HCT116 (cell line): ENCODE results near the gene COQ2. TPM values are rescaled to one million over a fixed set of nuclear protein-coding genes. Genes with fewer than 3 reads are reported as not detected.

Experiments used
- ATAC-seq: fragments of 200-7000 bp; cut with Tn5 transposase; 2 replicates; pipeline ENCODE4 v1.9.1; 2020; ENCODE audit warnings: mild to moderate bottlenecking, moderate library complexity
- BruUV-seq: library from RNA; stranded (reverse); fragments of 400-500 nt; replicated peaks from 2 replicates; lab custom pipeline; 2021; lab: Mats Ljungman, UMichigan
- CTCF ChIA-PET: fragments of 300-600 bp; sonication (Branson Sonifier 250); formaldehyde crosslinking; loops from one replicate; lab custom pipeline; 2021; ENCODE audit warnings: antibody characterized with exemption; lab: Charles Lee
- POLR2A ChIA-PET: fragments of 300-600, 350-600 bp; sonication (Branson Sonifier 250); formaldehyde crosslinking; loops from one replicate; lab custom pipeline; 2021; ENCODE audit warnings: antibody characterized with exemption; lab: Charles Lee
- RAD21 ChIA-PET, 2 experiments: fragments of 300-600 bp; sonication (Branson Sonifier 250); formaldehyde crosslinking; loops; one replicate each; lab custom pipeline; 2023; ENCODE audit warnings: low total read pairs in 2 of 2; ENCODE audit not compliant: uncharacterized antibody in 2 of 2, unreplicated experiment in 2 of 2, low non-redundant PET in 1 of 2; lab: Charles Lee
- DNase-seq: peaks from one replicate; pipeline ENCODE4 v3.0.0-alpha.2; 2010; ENCODE audit warnings: low read depth, low spot score
- H2AFZ ChIP-seq: fragments of 200-600 bp; shearing (Covaris generic), sonication (generic); 2 replicates; pipeline ENCODE4 v1.6.1; 2017; ENCODE audit warnings: low read depth, mixed run types, mixed read lengths, antibody characterized with exemption, low read length; ENCODE audit not compliant: poor library complexity, severe bottlenecking
- H3K27ac ChIP-seq: 2 replicates; pipeline ENCODE4 v1.5.1; 2012; ENCODE audit warnings: low read depth, low read length
- H3K27me3 ChIP-seq: fragments of 200-600 bp; sonication (generic); 2 replicates; pipeline ENCODE4 v1.6.1; 2016; ENCODE audit warnings: mixed run types, low read length, mixed read lengths; ENCODE audit not compliant: insufficient read depth
- H3K36me3 ChIP-seq, 2 experiments: fragments of 200-500 bp in 1 of 2; fragments of 200-600 bp in 1 of 2; sonication (Bioruptor generic) in 1 of 2; sonication (generic) in 1 of 2; 2 replicates each; pipeline versions ENCODE4 v1.5.1 to v1.6.1; 2014 to 2016; ENCODE audit warnings: low read length in 2 of 2, inconsistent platforms in 1 of 2, mixed read lengths in 1 of 2, mixed run types in 1 of 2; ENCODE audit not compliant: insufficient read depth in 2 of 2, control insufficient read depth in 1 of 2
- H3K4me1 ChIP-seq, 2 experiments: fragments of 200-600 bp in 1 of 2; sonication (generic) in 1 of 2; 2 replicates each; pipeline versions ENCODE4 v1.5.1 to v1.6.1; 2012 to 2017; ENCODE audit warnings: low read length in 2 of 2, inconsistent platforms in 1 of 2, mild to moderate bottlenecking in 1 of 2, mixed read lengths in 1 of 2, mixed run types in 1 of 2, moderate library complexity in 1 of 2; ENCODE audit not compliant: insufficient read depth in 2 of 2, control insufficient read depth in 1 of 2
- H3K4me2 ChIP-seq: fragments of 200-600 bp; sonication (generic); 2 replicates; pipeline ENCODE4 v1.6.1; 2017; ENCODE audit warnings: mixed run types, low read length, mixed read lengths
- H3K4me3 ChIP-seq, 2 experiments: fragments of 200-600 bp in 1 of 2; sonication (generic) in 1 of 2; replicated peaks in 1 of 2; 2 replicates each; pipeline ENCODE4 v1.5.1; 2011 to 2016; ENCODE audit warnings: low read length in 2 of 2, control low read depth in 1 of 2, low read depth in 1 of 2, mild to moderate bottlenecking in 1 of 2, mixed read lengths in 1 of 2, mixed run types in 1 of 2
- H3K79me2 ChIP-seq: fragments of 200-600 bp; sonication (generic); 2 replicates; pipeline ENCODE4 v1.6.1; 2017; ENCODE audit warnings: mild to moderate bottlenecking, mixed run types, low read length, moderate library complexity, mixed read lengths; ENCODE audit not compliant: insufficient read depth
- H3K9ac ChIP-seq: fragments of 200-600 bp; sonication (generic); 2 replicates; pipeline ENCODE4 v1.6.1; 2016; ENCODE audit warnings: low read length, mixed read lengths
- H3K9me2 ChIP-seq: fragments of 200-600 bp; sonication (generic), shearing (Covaris generic); 2 replicates; pipeline ENCODE4 v1.6.1; 2017; ENCODE audit warnings: mixed run types, mild to moderate bottlenecking, moderate library complexity; ENCODE audit not compliant: insufficient read depth
- H3K9me3 ChIP-seq, 2 experiments: fragments of 200-500 bp in 1 of 2; fragments of 200-600 bp in 1 of 2; sonication (Bioruptor generic) in 1 of 2; sonication (generic) in 1 of 2; 2 replicates each; pipeline ENCODE4 v1.6.1; 2014 to 2017; ENCODE audit warnings: low read length in 2 of 2, mixed read lengths in 2 of 2, inconsistent platforms in 1 of 2, low read depth in 1 of 2, mild to moderate bottlenecking in 1 of 2, mixed run types in 1 of 2, moderate library complexity in 1 of 2; ENCODE audit not compliant: control insufficient read depth in 1 of 2, insufficient read depth in 1 of 2
- H4K20me1 ChIP-seq: fragments of 200-600 bp; sonication (generic), shearing (Covaris generic); 2 replicates; pipeline ENCODE4 v1.6.1; 2017; ENCODE audit warnings: mixed run types, mild to moderate bottlenecking, moderate library complexity; ENCODE audit not compliant: insufficient read depth
- ATF3 ChIP-seq: IDR thresholded peaks from 2 replicates; pipeline ENCODE4 v1.6.1; 2012
- CBX3 ChIP-seq: IDR thresholded peaks from 2 replicates; pipeline ENCODE4 v1.6.1; 2012; ENCODE audit warnings: low read depth
- CEBPB ChIP-seq: IDR thresholded peaks from 2 replicates; pipeline ENCODE4 v1.6.1; 2012; ENCODE audit warnings: low read depth
- EGR1 ChIP-seq: IDR thresholded peaks from 2 replicates; pipeline ENCODE4 v1.6.1; 2012; ENCODE audit warnings: low read depth
- ELF1 ChIP-seq: IDR thresholded peaks from 2 replicates; pipeline ENCODE4 v1.6.1; 2012; ENCODE audit warnings: low read depth, borderline replicate concordance
- EZH2 ChIP-seq: fragments of 200-600 bp; sonication (generic); IDR thresholded peaks from 2 replicates; pipeline ENCODE4 v1.6.1; 2017; ENCODE audit warnings: antibody characterized with exemption, mixed run types
- EZH2phosphoT487 ChIP-seq: fragments of 200-600 bp; IDR thresholded peaks from 2 replicates; pipeline ENCODE4 v1.6.1; 2018; ENCODE audit warnings: antibody characterized with exemption, borderline replicate concordance
- FOSL1 ChIP-seq: IDR thresholded peaks from 2 replicates; pipeline ENCODE4 v1.6.1; 2012; ENCODE audit warnings: low read depth
- JUND ChIP-seq: IDR thresholded peaks from 2 replicates; pipeline ENCODE4 v1.6.1; 2012
- POLR2A ChIP-seq: IDR thresholded peaks from 2 replicates; pipeline ENCODE4 v1.7.0; 2011; ENCODE audit warnings: borderline replicate concordance; ENCODE audit not compliant: insufficient read depth, insufficient read length; ENCODE audit errors: extremely low read depth
- POLR2AphosphoS5 ChIP-seq: IDR thresholded peaks from 2 replicates; pipeline ENCODE4 v1.6.1; 2011; ENCODE audit warnings: mild to moderate bottlenecking, low read depth, low read length, moderate library complexity
- RAD21 ChIP-seq: IDR thresholded peaks from 2 replicates; pipeline ENCODE4 v1.6.1; 2012; ENCODE audit warnings: low read depth, mild to moderate bottlenecking
- SIN3A ChIP-seq: IDR thresholded peaks from 2 replicates; pipeline ENCODE4 v1.6.1; 2012; ENCODE audit warnings: low read depth
- SP1 ChIP-seq: IDR thresholded peaks from 2 replicates; pipeline ENCODE4 v1.6.1; 2012; ENCODE audit warnings: low read depth
- SRF ChIP-seq: IDR thresholded peaks from 2 replicates; pipeline ENCODE4 v1.6.1; 2012; ENCODE audit warnings: low read depth
- ZFX ChIP-seq: fragments of 450-650 bp; IDR thresholded peaks from 2 replicates; pipeline ENCODE4 v1.6.1; 2017
- ZNF274 ChIP-seq: fragments of 200-500 bp; sonication (Bioruptor generic); IDR thresholded peaks from 2 replicates; pipeline ENCODE4 v1.6.1; 2014; ENCODE audit warnings: mild to moderate bottlenecking, low read depth, low read length, inconsistent platforms
- intact Hi-C: fragments of 100-400 bp; cut with micrococcal nuclease; formaldehyde crosslinking; loops from 2 replicates; pipeline ENCODE4 v1.10.0; 2022
- total RNA-seq: library from RNA; stranded (reverse); gene quantifications from one replicate; pipeline ENCODE4 v1.2.1, GENCODE V29; 2021; ENCODE audit not compliant: unreplicated experiment
- TF ChIP-seq, protein P1 (sequence below): IDR thresholded peaks from 2 replicates; pipeline ENCODE4 v1.6.1; 2012; ENCODE audit warnings: low read depth

The COQ2 gene
- total RNA-seq, 1 experiment from 2014 or later: 20.6 TPM

- ATAC-seq (no peak), DNase-seq (no peak)
- ChIA-PET RAD21 (no interaction called here), CTCF (interaction anchor here (1.3 to 3.5 kb wide), 3 partner anchors 9 to 12 kb away, joined by 4 to 11 read pairs (median 8); partner anchors contain the start of gene COQ2), POLR2A (no interaction called here)
- H3K9me3 ChIP-seq: no peaks in the 10 kb centered on the region
- no peak overlapping the region for H2AFZ ChIP-seq
- H3K36me3 ChIP-seq: peaks cover 3 to 9% of the 10 kb centered on the region in 2 experiments; a peak in 1 of 4 replicates
- H3K4me2 ChIP-seq: no peak overlapping the region
- no TSS peak for BruUV-seq
- intact Hi-C loops: no loop called here
- TF ChIP-seq POLR2A (no peak), EZH2 (no peak), FOSL1 (no peak), ATF3 (no peak), ELF1 (no peak), POLR2AphosphoS5 (no peak), CEBPB (no peak), SP1 (no peak), SIN3A (no peak), JUND (no peak), EGR1 (no peak), EZH2phosphoT487 (no peak), ZFX (no peak), CBX3 (no peak), RAD21 (no peak), ZNF274 (no peak), SRF (no peak)
- TF ChIP-seq, protein P1, sequence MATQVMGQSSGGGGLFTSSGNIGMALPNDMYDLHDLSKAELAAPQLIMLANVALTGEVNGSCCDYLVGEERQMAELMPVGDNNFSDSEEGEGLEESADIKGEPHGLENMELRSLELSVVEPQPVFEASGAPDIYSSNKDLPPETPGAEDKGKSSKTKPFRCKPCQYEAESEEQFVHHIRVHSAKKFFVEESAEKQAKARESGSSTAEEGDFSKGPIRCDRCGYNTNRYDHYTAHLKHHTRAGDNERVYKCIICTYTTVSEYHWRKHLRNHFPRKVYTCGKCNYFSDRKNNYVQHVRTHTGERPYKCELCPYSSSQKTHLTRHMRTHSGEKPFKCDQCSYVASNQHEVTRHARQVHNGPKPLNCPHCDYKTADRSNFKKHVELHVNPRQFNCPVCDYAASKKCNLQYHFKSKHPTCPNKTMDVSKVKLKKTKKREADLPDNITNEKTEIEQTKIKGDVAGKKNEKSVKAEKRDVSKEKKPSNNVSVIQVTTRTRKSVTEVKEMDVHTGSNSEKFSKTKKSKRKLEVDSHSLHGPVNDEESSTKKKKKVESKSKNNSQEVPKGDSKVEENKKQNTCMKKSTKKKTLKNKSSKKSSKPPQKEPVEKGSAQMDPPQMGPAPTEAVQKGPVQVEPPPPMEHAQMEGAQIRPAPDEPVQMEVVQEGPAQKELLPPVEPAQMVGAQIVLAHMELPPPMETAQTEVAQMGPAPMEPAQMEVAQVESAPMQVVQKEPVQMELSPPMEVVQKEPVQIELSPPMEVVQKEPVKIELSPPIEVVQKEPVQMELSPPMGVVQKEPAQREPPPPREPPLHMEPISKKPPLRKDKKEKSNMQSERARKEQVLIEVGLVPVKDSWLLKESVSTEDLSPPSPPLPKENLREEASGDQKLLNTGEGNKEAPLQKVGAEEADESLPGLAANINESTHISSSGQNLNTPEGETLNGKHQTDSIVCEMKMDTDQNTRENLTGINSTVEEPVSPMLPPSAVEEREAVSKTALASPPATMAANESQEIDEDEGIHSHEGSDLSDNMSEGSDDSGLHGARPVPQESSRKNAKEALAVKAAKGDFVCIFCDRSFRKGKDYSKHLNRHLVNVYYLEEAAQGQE: no peak
- no peaks in the 10 kb centered on the region for H3K79me2 ChIP-seq
- H4K20me1 ChIP-seq: no peaks in the 10 kb centered on the region
- H3K9me2 ChIP-seq: no peaks in the 10 kb centered on the region
- H3K9ac ChIP-seq: no peak overlapping the region
- no peaks in the 10 kb centered on the region for H3K4me1 ChIP-seq
- no peak overlapping the region for H3K4me3 ChIP-seq
- H3K27me3 ChIP-seq: no peaks in the 10 kb centered on the region
- no peak overlapping the region for H3K27ac ChIP-seq
Observed at GRCh38 chr4:83272900-83273299, 11.7 kb downstream of the COQ2 start.
